PC-3 (cell line): ENCODE measurements around the gene PLPP7. TPM values are rescaled to one million over a fixed set of nuclear protein-coding genes. Genes with fewer than 3 reads are reported as not detected.

Experiments used
- ATAC-seq: fragments of 200-7000 bp; cut with Tn5 transposase; 2 replicates; pipeline ENCODE4 v1.9.1; 2020; ENCODE audit warnings: mild to moderate bottlenecking, moderate library complexity
- BruUV-seq: library from RNA; stranded (reverse); fragments of 400-500 nt; replicated peaks from 2 replicates; lab custom pipeline; 2021; lab: Mats Ljungman, UMichigan
- CTCF ChIA-PET: fragments of 300-600 bp; sonication (Branson Sonifier 250); formaldehyde crosslinking; loops from one replicate; lab custom pipeline; 2022; ENCODE audit warnings: antibody characterized with exemption; lab: Charles Lee
- POLR2A ChIA-PET: fragments of 300-600 bp; sonication (Branson Sonifier 250); formaldehyde crosslinking; loops from one replicate; lab custom pipeline; 2022; ENCODE audit warnings: antibody characterized with exemption; ENCODE audit not compliant: unreplicated experiment; lab: Charles Lee
- DNase-seq: peaks from one replicate; pipeline ENCODE4 v3.0.0-alpha.2; 2015
- H2AFZ ChIP-seq: fragments of 300-600 bp; sonication (generic); 2 replicates; pipeline ENCODE4 v1.6.0; 2016; ENCODE audit warnings: antibody characterized with exemption, low read length
- H3F3A ChIP-seq: fragments of 300-600 bp; sonication (generic); one replicate; pipeline ENCODE4 v1.6.0; 2017; ENCODE audit warnings: antibody characterized with exemption, low read length, control low read depth, mild to moderate bottlenecking; ENCODE audit not compliant: unreplicated experiment
- H3K27ac ChIP-seq: fragments of 300-600 bp; sonication (generic); 2 replicates; pipeline ENCODE4 v1.5.1; 2016; ENCODE audit warnings: mild to moderate bottlenecking, low read length
- H3K27me3 ChIP-seq: fragments of 300-600 bp; sonication (generic); 2 replicates; pipeline ENCODE4 v1.6.1; 2016; ENCODE audit warnings: low read length, mixed read lengths
- H3K36me3 ChIP-seq: fragments of 300-600 bp; sonication (generic); 2 replicates; pipeline ENCODE4 v1.6.1; 2016; ENCODE audit warnings: low read depth, mixed run types, low read length, mixed read lengths
- H3K4me1 ChIP-seq: fragments of 300-600 bp; sonication (generic); 2 replicates; pipeline ENCODE4 v1.5.1; 2016; ENCODE audit warnings: low read length; ENCODE audit not compliant: insufficient read depth
- H3K4me2 ChIP-seq: fragments of 300-600 bp; sonication (generic); 2 replicates; pipeline ENCODE4 v1.6.0; 2016; ENCODE audit warnings: low read length
- H3K4me3 ChIP-seq: fragments of 300-600 bp; sonication (generic); 2 replicates; pipeline ENCODE4 v1.5.1; 2016; ENCODE audit warnings: mild to moderate bottlenecking, low read length, mixed read lengths
- H3K79me2 ChIP-seq: fragments of 300-600 bp; sonication (generic); 2 replicates; pipeline ENCODE4 v1.6.1; 2017; ENCODE audit warnings: low read length, mixed read lengths
- H3K9ac ChIP-seq: fragments of 300-600 bp; sonication (generic); 2 replicates; pipeline ENCODE4 v1.6.0; 2016; ENCODE audit warnings: mild to moderate bottlenecking, low read length
- H3K9me2 ChIP-seq: fragments of 300-600 bp; sonication (generic); replicated peaks from 2 replicates; pipeline ENCODE4 v1.6.1; 2016; ENCODE audit warnings: mixed run types, low read length, mixed read lengths
- H3K9me3 ChIP-seq: fragments of 300-600 bp; sonication (generic); 2 replicates; pipeline ENCODE4 v1.6.1; 2016; ENCODE audit warnings: low read length, mixed read lengths
- H4K20me1 ChIP-seq: fragments of 300-600 bp; sonication (generic); 2 replicates; pipeline ENCODE4 v1.6.1; 2016; ENCODE audit warnings: low read length, mixed read lengths
- EZH2 ChIP-seq: fragments of 300-600 bp; sonication (generic); IDR thresholded peaks from one replicate; pipeline ENCODE4 v1.6.1; 2017; ENCODE audit warnings: antibody characterized with exemption, mild to moderate bottlenecking, low read length; ENCODE audit not compliant: unreplicated experiment
- EZH2phosphoT487 ChIP-seq: fragments of 300-600 bp; sonication (generic); IDR thresholded peaks from 2 replicates; pipeline ENCODE4 v1.6.1; 2018; ENCODE audit warnings: mild to moderate bottlenecking, antibody characterized with exemption, low read length, borderline replicate concordance
- intact Hi-C: fragments of 100-400 bp; cut with micrococcal nuclease; formaldehyde crosslinking; loops from 2 replicates; pipeline ENCODE4 v1.9.0; 2023
- total RNA-seq: library from RNA; depleted of rRNA; stranded (reverse); fragments of >200 nt; gene quantifications from 2 replicates; pipeline ENCODE4 v1.2.3, GENCODE V29; 2014
- TF ChIP-seq, protein P1 (sequence below): fragments of 300-600 bp; sonication (generic); conservative IDR thresholded peaks from 2 replicates; pipeline ENCODE4 v1.5.1; 2017; ENCODE audit warnings: antibody characterized with exemption, low read depth, mild to moderate bottlenecking, low read length

PLPP7 gene
- total RNA-seq, 1 experiment from 2014 or later: not detected

DNA sequence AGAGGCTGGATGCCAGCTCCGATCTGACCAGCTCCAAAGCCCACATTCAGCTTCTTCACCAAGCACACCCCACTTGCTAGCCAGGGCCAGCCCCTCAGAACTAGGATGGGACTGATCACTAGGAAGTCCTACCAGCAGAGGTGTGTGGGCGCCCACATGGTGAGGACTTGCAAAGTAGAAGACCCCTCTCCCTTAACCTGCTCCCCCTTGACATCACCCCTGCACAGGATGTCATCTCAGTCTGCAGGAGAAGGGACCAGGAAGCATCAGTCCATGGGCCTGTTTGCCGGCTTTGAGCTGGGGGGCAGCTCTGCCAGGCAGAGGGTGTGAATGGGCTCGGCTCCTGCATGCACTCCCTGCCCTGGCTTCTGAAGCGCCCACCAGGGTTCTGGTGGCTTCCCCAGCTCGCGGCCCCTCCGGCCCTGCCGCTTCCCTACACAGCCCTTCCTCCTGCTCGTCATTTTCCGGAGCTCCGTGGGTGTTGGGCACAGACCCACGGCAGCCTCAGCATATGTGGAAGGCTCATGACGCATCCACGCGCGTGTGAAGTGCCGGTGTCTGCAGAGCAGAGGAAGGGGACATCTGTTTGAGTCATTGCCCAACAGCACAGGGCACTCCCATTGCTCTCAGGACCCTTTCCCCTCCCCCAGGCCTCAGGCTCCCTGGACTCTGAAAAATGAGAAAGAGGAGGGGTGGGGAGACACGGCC lies 9.5 kb upstream of the PLPP7 start:
- Histone ChIP-seq H3K4me3 (no peak overlapping the region), H3K36me3 (no peaks in the 10 kb centered on the region), H4K20me1 (no peaks in the 10 kb centered on the region), H3K9me3 (no peaks in the 10 kb centered on the region), H2AFZ (no peak overlapping the region), H3K9ac (no peak overlapping the region), H3K79me2 (no peaks in the 10 kb centered on the region), H3K27me3 (peaks cover 18% of the 10 kb centered on the region), H3F3A (no peaks in the 10 kb centered on the region), H3K27ac (no peak overlapping the region), H3K4me2 (no peak overlapping the region), H3K9me2 (no peaks in the 10 kb centered on the region), H3K4me1 (no peaks in the 10 kb centered on the region)
- intact Hi-C loops: no loop called here
- DNase-seq (no peak), ATAC-seq (no peak)
- CTCF ChIA-PET: no interaction called here
- POLR2A ChIA-PET: no interaction called here
- no TSS peak for BruUV-seq
- no peak for TF ChIP-seq EZH2phosphoT487
- TF ChIP-seq, protein P1, sequence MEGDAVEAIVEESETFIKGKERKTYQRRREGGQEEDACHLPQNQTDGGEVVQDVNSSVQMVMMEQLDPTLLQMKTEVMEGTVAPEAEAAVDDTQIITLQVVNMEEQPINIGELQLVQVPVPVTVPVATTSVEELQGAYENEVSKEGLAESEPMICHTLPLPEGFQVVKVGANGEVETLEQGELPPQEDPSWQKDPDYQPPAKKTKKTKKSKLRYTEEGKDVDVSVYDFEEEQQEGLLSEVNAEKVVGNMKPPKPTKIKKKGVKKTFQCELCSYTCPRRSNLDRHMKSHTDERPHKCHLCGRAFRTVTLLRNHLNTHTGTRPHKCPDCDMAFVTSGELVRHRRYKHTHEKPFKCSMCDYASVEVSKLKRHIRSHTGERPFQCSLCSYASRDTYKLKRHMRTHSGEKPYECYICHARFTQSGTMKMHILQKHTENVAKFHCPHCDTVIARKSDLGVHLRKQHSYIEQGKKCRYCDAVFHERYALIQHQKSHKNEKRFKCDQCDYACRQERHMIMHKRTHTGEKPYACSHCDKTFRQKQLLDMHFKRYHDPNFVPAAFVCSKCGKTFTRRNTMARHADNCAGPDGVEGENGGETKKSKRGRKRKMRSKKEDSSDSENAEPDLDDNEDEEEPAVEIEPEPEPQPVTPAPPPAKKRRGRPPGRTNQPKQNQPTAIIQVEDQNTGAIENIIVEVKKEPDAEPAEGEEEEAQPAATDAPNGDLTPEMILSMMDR: no peak
- TF ChIP-seq EZH2: no peak

DNA sequence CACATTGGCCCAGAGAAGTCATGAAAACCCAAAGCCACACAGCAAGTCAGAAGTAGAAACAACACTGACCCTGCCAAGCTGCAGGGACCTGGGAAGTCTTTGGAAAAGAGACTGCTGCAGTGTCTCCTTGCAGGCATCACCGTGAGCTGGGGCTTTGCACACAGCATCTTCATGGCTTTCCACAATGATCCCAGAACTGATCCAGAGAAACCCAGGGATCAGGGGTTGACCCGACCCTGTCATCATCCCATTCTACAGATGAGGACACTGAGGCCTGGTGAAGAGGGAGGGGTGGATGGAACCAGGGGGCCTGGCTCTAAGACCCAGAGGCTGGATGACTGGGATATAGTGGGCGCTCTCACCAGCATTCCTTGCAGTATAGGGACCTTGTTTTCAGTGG lies 8.9 kb upstream of the PLPP7 start:
- Histone ChIP-seq H3K4me3 (no peak overlapping the region), H3K36me3 (no peaks in the 10 kb centered on the region), H4K20me1 (no peaks in the 10 kb centered on the region), H3K9ac (no peak overlapping the region), H3K9me3 (no peaks in the 10 kb centered on the region), H3K4me2 (no peak overlapping the region), H3K79me2 (no peaks in the 10 kb centered on the region), H3F3A (no peaks in the 10 kb centered on the region), H3K27me3 (peaks cover 18% of the 10 kb centered on the region), H3K4me1 (no peaks in the 10 kb centered on the region), H3K9me2 (no peaks in the 10 kb centered on the region), H3K27ac (no peak overlapping the region), H2AFZ (no peak overlapping the region)
- intact Hi-C loops: no loop called here
- TF ChIP-seq EZH2 (no peak), EZH2phosphoT487 (no peak)
- TF ChIP-seq, protein P1: no peak
- BruUV-seq: no TSS peak
- no peak for DNase-seq
- CTCF ChIA-PET: no interaction called here
- POLR2A ChIA-PET: no interaction called here
- no peak for ATAC-seq
